Neural progenitor cell (in vitro differentiated cells): ENCODE results near the gene BRAT1. TPM values are rescaled to one million over a fixed set of nuclear protein-coding genes. Genes with fewer than 3 reads are reported as not detected.

Experiments used
- DNase-seq: peaks from one replicate; pipeline ENCODE4 v3.0.0-alpha.2; 2016; ENCODE audit warnings: low spot score
- H2AFZ ChIP-seq: fragments of 200-600 bp; sonication (generic); replicated peaks from 2 replicates; pipeline ENCODE4 v1.6.1; 2016; ENCODE audit warnings: antibody characterized with exemption
- H3F3A ChIP-seq: fragments of 200-600 bp; sonication (generic); 2 replicates; pipeline ENCODE4 v1.6.1; 2016; ENCODE audit warnings: antibody characterized with exemption, low read depth
- H3K27ac ChIP-seq: fragments of 200-600 bp; sonication (generic); 2 replicates; pipeline ENCODE4 v1.5.1; 2016; ENCODE audit warnings: mild to moderate bottlenecking
- H3K27me3 ChIP-seq: fragments of 200-600 bp; sonication (generic); 2 replicates; pipeline ENCODE4 v1.6.1; 2016; ENCODE audit warnings: mild to moderate bottlenecking, moderate library complexity
- H3K36me3 ChIP-seq: fragments of 200-600 bp; sonication (generic); 2 replicates; pipeline ENCODE4 v1.5.1; 2016
- H3K4me1 ChIP-seq: fragments of 200-600 bp; sonication (generic); 2 replicates; pipeline ENCODE4 v1.6.1; 2016; ENCODE audit warnings: mixed run types
- H3K4me2 ChIP-seq: fragments of 200-600 bp; sonication (generic); 2 replicates; pipeline ENCODE4 v1.6.1; 2016
- H3K4me3 ChIP-seq: fragments of 200-600 bp; sonication (generic); 2 replicates; pipeline ENCODE4 v1.5.1; 2016
- H3K79me2 ChIP-seq: fragments of 200-600 bp; sonication (generic); 2 replicates; pipeline ENCODE4 v1.6.1; 2016; ENCODE audit warnings: low read depth
- H3K9ac ChIP-seq: fragments of 200-600 bp; sonication (generic); 2 replicates; pipeline ENCODE4 v1.6.1; 2016
- H3K9me3 ChIP-seq: fragments of 200-600 bp; sonication (generic); 2 replicates; pipeline ENCODE4 v1.5.1; 2016; ENCODE audit warnings: low read depth
- H4K20me1 ChIP-seq: fragments of 200-600 bp; sonication (generic); 2 replicates; pipeline ENCODE4 v1.6.1; 2016; ENCODE audit warnings: low read depth
- H3K27ac Mint-ChIP-seq: 3 replicates; pipeline ENCODE4 v1.8.0; 2021; ENCODE audit warnings: mixed read lengths
- H3K27me3 Mint-ChIP-seq: 2 replicates; pipeline ENCODE4 v1.8.0; 2022; ENCODE audit warnings: low read depth, mild to moderate bottlenecking, inconsistent platforms, moderate library complexity, mixed read lengths; ENCODE audit not compliant: insufficient read depth
- H3K36me3 Mint-ChIP-seq: 3 replicates; pipeline ENCODE4 v1.8.0; 2021; ENCODE audit warnings: mixed read lengths
- H3K4me1 Mint-ChIP-seq: 3 replicates; pipeline ENCODE4 v1.8.0; 2021; ENCODE audit warnings: mixed read lengths
- H3K4me3 Mint-ChIP-seq: 3 replicates; pipeline ENCODE4 v1.8.0; 2021; ENCODE audit warnings: mild to moderate bottlenecking, moderate library complexity, mixed read lengths
- H3K9me3 Mint-ChIP-seq: 3 replicates; pipeline ENCODE4 v1.8.0; 2020; ENCODE audit warnings: mixed read lengths
- CTCF ChIP-seq: fragments of 200-600 bp; sonication (generic); IDR thresholded peaks from 2 replicates; pipeline ENCODE4 v1.5.1; 2017; ENCODE audit warnings: antibody characterized with exemption, mild to moderate bottlenecking
- EZH2 ChIP-seq: fragments of 200-600 bp; sonication (generic); IDR thresholded peaks from 2 replicates; pipeline ENCODE4 v1.6.1; 2017; ENCODE audit warnings: antibody characterized with exemption, mild to moderate bottlenecking, moderate library complexity
- EZH2phosphoT487 ChIP-seq: fragments of 200-600 bp; sonication (generic); IDR thresholded peaks from 2 replicates; pipeline ENCODE4 v1.6.1; 2017; ENCODE audit warnings: antibody characterized with exemption
- total RNA-seq: library from RNA; depleted of rRNA; stranded (reverse); fragments of >200 nt; gene quantifications from 2 replicates; pipeline ENCODE4 v1.2.3, GENCODE V29; 2015; ENCODE audit warnings: low replicate concordance

Gene BRAT1
- total RNA-seq, 1 donor from 2014 or later: 9.3 TPM

- H3K9me3 Mint-ChIP-seq: no peaks in the 10 kb centered on the region
Measured at GRCh38 chr7:2595258-2595860, 40.0 kb upstream of the BRAT1 start.

GRCh38 chr7:2594599-2594998 lies 39.3 kb upstream of the BRAT1 start:
- TF ChIP-seq EZH2 (no peak), CTCF (no peak), EZH2phosphoT487 (no peak)
- Histone ChIP-seq H3K4me3 (no peak overlapping the region), H3F3A (no peaks in the 10 kb centered on the region), H4K20me1 (no peaks in the 10 kb centered on the region), H3K4me2 (no peak overlapping the region), H3K79me2 (no peaks in the 10 kb centered on the region), H3K4me1 (no peaks in the 10 kb centered on the region), H3K27me3 (no peaks in the 10 kb centered on the region), H3K9ac (no peak overlapping the region), H3K27ac (no peak overlapping the region), H3K9me3 (no peaks in the 10 kb centered on the region), H2AFZ (no peak overlapping the region), H3K36me3 (no peaks in the 10 kb centered on the region)
- peaks cover 2% of the 10 kb centered on the region for H3K27me3 Mint-ChIP-seq
- no peak for DNase-seq
- H3K27ac Mint-ChIP-seq: no peak overlapping the region
- no peak overlapping the region for H3K4me3 Mint-ChIP-seq
- H3K9me3 Mint-ChIP-seq: no peaks in the 10 kb centered on the region
- no peaks in the 10 kb centered on the region for H3K4me1 Mint-ChIP-seq
- peaks cover 27% of the 10 kb centered on the region for H3K36me3 Mint-ChIP-seq

More at GRCh38 chr7:2595258-2595860, 40.0 kb upstream of the BRAT1 start:
- no peaks in the 10 kb centered on the region for H3K27me3 Mint-ChIP-seq
- TF ChIP-seq CTCF (no peak), EZH2 (no peak), EZH2phosphoT487 (no peak)
- Histone ChIP-seq H2AFZ (no peak overlapping the region), H3K27ac (no peak overlapping the region), H3F3A (peaks cover 5% of the 10 kb centered on the region), H3K9ac (no peak overlapping the region), H3K4me2 (no peak overlapping the region), H3K36me3 (no peaks in the 10 kb centered on the region), H3K79me2 (no peaks in the 10 kb centered on the region), H3K4me1 (no peaks in the 10 kb centered on the region), H3K9me3 (no peaks in the 10 kb centered on the region), H4K20me1 (no peaks in the 10 kb centered on the region), H3K4me3 (no peak overlapping the region), H3K27me3 (no peaks in the 10 kb centered on the region)
- DNase-seq: no peak
- peaks cover 25% of the 10 kb centered on the region for H3K36me3 Mint-ChIP-seq
- no peak overlapping the region for H3K4me3 Mint-ChIP-seq
- H3K4me1 Mint-ChIP-seq: no peaks in the 10 kb centered on the region
- peak overlapping the region; percentile 9 for H3K27ac Mint-ChIP-seq

- no peaks in the 10 kb centered on the region for H3K4me1 ChIP-seq
- H3K27ac Mint-ChIP-seq: peak overlapping the region; percentile 63
- no peak overlapping the region for H3K4me3 ChIP-seq
- peaks cover 2% of the 10 kb centered on the region for H3K27me3 Mint-ChIP-seq
- no peak overlapping the region for H3K4me2 ChIP-seq
- DNase-seq: no peak
- no peaks in the 10 kb centered on the region for H3K9me3 Mint-ChIP-seq
- H3K36me3 Mint-ChIP-seq: peaks cover 23% of the 10 kb centered on the region
- no peaks in the 10 kb centered on the region for H3K27me3 ChIP-seq
- no peaks in the 10 kb centered on the region for H3K79me2 ChIP-seq
- H3K27ac ChIP-seq: no peak overlapping the region
- TF ChIP-seq EZH2: no peak
- TF ChIP-seq EZH2phosphoT487: no peak
- TF ChIP-seq CTCF: no peak
- no peaks in the 10 kb centered on the region for H4K20me1 ChIP-seq
- no peaks in the 10 kb centered on the region for H3F3A ChIP-seq
- no peaks in the 10 kb centered on the region for H3K4me1 Mint-ChIP-seq
- no peak overlapping the region for H3K4me3 Mint-ChIP-seq
- H3K9me3 ChIP-seq: no peaks in the 10 kb centered on the region
- H3K36me3 ChIP-seq: no peaks in the 10 kb centered on the region
- H2AFZ ChIP-seq: no peak overlapping the region
- H3K9ac ChIP-seq: no peak overlapping the region
Measured at GRCh38 chr7:2593036-2593727, 37.9 kb upstream of the BRAT1 start.
